H9 (cell line): ENCODE data around the gene ZNF513. TPM values are rescaled to one million over a fixed set of nuclear protein-coding genes. Genes with fewer than 3 reads are reported as not detected.
A peak's percentile ranks its signal among the peaks of the same experiment; 100 is the strongest.

ENCODE experiments used
- DNase-seq: peaks from one replicate; pipeline ENCODE4 v3.0.0-alpha.2; 2017
- H2AFZ ChIP-seq: one replicate; pipeline ENCODE4 v1.6.1; 2013; ENCODE audit warnings: mild to moderate bottlenecking, low read length, control low read depth, moderate library complexity
- H2AK5ac ChIP-seq: 2 replicates; pipeline ENCODE4 v1.6.1; 2013; ENCODE audit warnings: low read length, control low read depth, mixed read lengths; ENCODE audit not compliant: insufficient read length
- H2BK120ac ChIP-seq: one replicate; pipeline ENCODE4 v1.6.1; 2013; ENCODE audit warnings: low read depth, mild to moderate bottlenecking, low read length, control low read depth, inconsistent platforms; ENCODE audit not compliant: poor library complexity, severe bottlenecking
- H2BK12ac ChIP-seq: 2 replicates; pipeline ENCODE4 v1.6.1; 2013; ENCODE audit warnings: low read length, control low read depth, mixed read lengths, low read depth; ENCODE audit not compliant: insufficient read length
- H2BK15ac ChIP-seq: 2 replicates; pipeline ENCODE4 v1.6.1; 2013; ENCODE audit warnings: low read depth, low read length, control low read depth
- H2BK20ac ChIP-seq: one replicate; pipeline ENCODE4 v1.6.1; 2013; ENCODE audit warnings: low read depth, mild to moderate bottlenecking, low read length, control low read depth, inconsistent platforms; ENCODE audit not compliant: poor library complexity, severe bottlenecking
- H2BK5ac ChIP-seq: 2 replicates; pipeline ENCODE4 v1.6.1; 2013; ENCODE audit warnings: low read length, control low read depth, mixed read lengths; ENCODE audit not compliant: insufficient read length
- H3K14ac ChIP-seq: 2 replicates; pipeline ENCODE4 v1.6.1; 2013; ENCODE audit warnings: low read length, control low read depth; ENCODE audit not compliant: insufficient read depth
- H3K18ac ChIP-seq: 2 replicates; pipeline ENCODE4 v1.6.1; 2013; ENCODE audit warnings: low read depth, mild to moderate bottlenecking, mixed read lengths, low read length, control low read depth; ENCODE audit not compliant: insufficient read length
- H3K23ac ChIP-seq: 2 replicates; pipeline ENCODE4 v1.6.1; 2013; ENCODE audit warnings: low read length, control low read depth, mixed read lengths, low read depth; ENCODE audit not compliant: insufficient read length
- H3K23me2 ChIP-seq: 2 replicates; pipeline ENCODE4 v1.6.1; 2013; ENCODE audit warnings: low read depth, mild to moderate bottlenecking, mixed read lengths, low read length, control low read depth; ENCODE audit not compliant: insufficient read length, poor library complexity, severe bottlenecking
- H3K27ac ChIP-seq: 2 replicates; pipeline ENCODE4 v1.5.1; 2013; ENCODE audit warnings: low read length, control low read depth, mixed read lengths, low read depth; ENCODE audit not compliant: insufficient read length
- H3K27me3 ChIP-seq: 2 replicates; pipeline ENCODE4 v1.6.1; 2013; ENCODE audit warnings: low read length, control low read depth, inconsistent platforms; ENCODE audit not compliant: insufficient read depth
- H3K4ac ChIP-seq: 2 replicates; pipeline ENCODE4 v1.6.1; 2013; ENCODE audit warnings: low read depth, mild to moderate bottlenecking, control low read depth, inconsistent platforms, low read length, moderate library complexity
- H3K4me1 ChIP-seq: 2 replicates; pipeline ENCODE4 v1.6.1; 2013; ENCODE audit warnings: low read length, control low read depth, inconsistent platforms; ENCODE audit not compliant: insufficient read depth
- H3K4me2 ChIP-seq: 2 replicates; pipeline ENCODE4 v1.6.1; 2013; ENCODE audit warnings: low read length, control low read depth, mixed read lengths; ENCODE audit not compliant: insufficient read length, insufficient read depth
- H3K56ac ChIP-seq: 2 replicates; pipeline ENCODE4 v1.6.1; 2013; ENCODE audit warnings: low read depth, mild to moderate bottlenecking, mixed read lengths, low read length, control low read depth; ENCODE audit not compliant: insufficient read length
- H3K79me1 ChIP-seq: 2 replicates; pipeline ENCODE4 v1.6.1; 2013; ENCODE audit warnings: low read depth, mild to moderate bottlenecking, moderate library complexity, low read length, control low read depth, inconsistent platforms; ENCODE audit not compliant: insufficient read depth, poor library complexity, severe bottlenecking
- H3K79me2 ChIP-seq: 2 replicates; pipeline ENCODE4 v1.6.1; 2013; ENCODE audit warnings: low read length, control low read depth, inconsistent platforms; ENCODE audit not compliant: insufficient read depth
- H3K9ac ChIP-seq: 2 replicates; pipeline ENCODE4 v1.6.1; 2013; ENCODE audit warnings: low read length, control low read depth, mixed read lengths; ENCODE audit not compliant: insufficient read length; ENCODE audit errors: extremely low read depth
- H3K9me3 ChIP-seq: one replicate; pipeline ENCODE4 v1.6.1; 2013; ENCODE audit warnings: low read depth, low read length, inconsistent platforms; ENCODE audit not compliant: control insufficient read depth
- H3T11ph ChIP-seq: one replicate; pipeline ENCODE4 v1.6.1; 2013; ENCODE audit warnings: mild to moderate bottlenecking, low read length, control low read depth, inconsistent platforms
- H4K20me1 ChIP-seq: one replicate; pipeline ENCODE4 v1.6.1; 2013; ENCODE audit not compliant: control insufficient read depth, insufficient read length, insufficient read depth
- H4K5ac ChIP-seq: 2 replicates; pipeline ENCODE4 v1.6.1; 2013; ENCODE audit warnings: low read depth, mild to moderate bottlenecking, mixed read lengths, low read length, control low read depth; ENCODE audit not compliant: insufficient read length
- H4K8ac ChIP-seq: replicated peaks from 2 replicates; pipeline ENCODE4 v1.6.1; 2013; ENCODE audit warnings: low read length, control low read depth, mixed read lengths, low read depth; ENCODE audit not compliant: insufficient read length
- H4K91ac ChIP-seq: 2 replicates; pipeline ENCODE4 v1.6.1; 2013; ENCODE audit warnings: low read depth, mild to moderate bottlenecking, moderate library complexity, mixed read lengths, low read length, control low read depth; ENCODE audit not compliant: insufficient read length
- H3K27ac Mint-ChIP-seq, 3 experiments: 2 replicates in 2 of 3; 3 replicates in 1 of 3; pipeline ENCODE4 v1.8.0; 2020 to 2021; ENCODE audit warnings: mixed read lengths in 3 of 3, mild to moderate bottlenecking in 1 of 3, moderate library complexity in 1 of 3
- H3K27me3 Mint-ChIP-seq: 2 replicates; pipeline ENCODE4 v1.8.0; 2021; ENCODE audit warnings: low read depth, mild to moderate bottlenecking, moderate library complexity, mixed read lengths
- H3K36me3 Mint-ChIP-seq, 3 experiments: 2 replicates in 2 of 3; 3 replicates in 1 of 3; pipeline ENCODE4 v1.8.0; 2020 to 2021; ENCODE audit warnings: low read depth in 3 of 3, mixed read lengths in 3 of 3; ENCODE audit not compliant: insufficient read depth in 1 of 3
- H3K4me1 Mint-ChIP-seq, 2 experiments: 2 replicates each; pipeline ENCODE4 v1.8.0; 2020; ENCODE audit warnings: mixed read lengths in 2 of 2
- H3K4me3 Mint-ChIP-seq, 2 experiments: 2 replicates in 1 of 2; 3 replicates in 1 of 2; pipeline ENCODE4 v1.8.0; 2020 to 2021; ENCODE audit warnings: mild to moderate bottlenecking in 2 of 2, mixed read lengths in 2 of 2, moderate library complexity in 1 of 2
- H3K9me3 Mint-ChIP-seq, 2 experiments: 2 replicates in 1 of 2; 3 replicates in 1 of 2; pipeline ENCODE4 v1.8.0; 2020; ENCODE audit warnings: mild to moderate bottlenecking in 2 of 2, mixed read lengths in 2 of 2, moderate library complexity in 1 of 2
- CTCF ChIP-seq: fragments of 200-600 bp; sonication (generic); conservative IDR thresholded peaks from 3 replicates; pipeline ENCODE4 v1.8.0; 2021; ENCODE audit warnings: antibody characterized with exemption, mild to moderate bottlenecking
- WGBS: extraction: QIAGEN DNeasy Blood & Tissue Kit; methylation state at CpG from one replicate; pipeline ENCODE4 v1.1.7; 2013; ENCODE audit warnings: missing lambda C conversion rate, low lambda C conversion rate, mixed read lengths; ENCODE audit not compliant: insufficient read length; ENCODE audit errors: extremely low coverage; 5-methylcytosine and 5-hydroxymethylcytosine counted together
- total RNA-seq: library from RNA; stranded (reverse); gene quantifications from 2 replicates; pipeline ENCODE4 v1.2.1, GENCODE V29; 2021

Gene ZNF513
- total RNA-seq, 1 experiment from 2014 or later = 26.5 TPM

- Histone ChIP-seq H4K91ac (no peak overlapping the region), H3K23ac (no peak overlapping the region), H4K5ac (no peak overlapping the region), H3K79me1 (peaks cover 8% of the 10 kb centered on the region), H3K14ac (no peak overlapping the region), H4K20me1 (peaks cover 4% of the 10 kb centered on the region), H2AFZ (no peak overlapping the region), H3K18ac (no peak overlapping the region), H3K56ac (no peak overlapping the region), H3K23me2 (no peaks in the 10 kb centered on the region), H2BK5ac (no peak overlapping the region), H3K27me3 (no peaks in the 10 kb centered on the region), H3T11ph (no peak overlapping the region), H2BK20ac (no peak overlapping the region), H2BK12ac (no peak overlapping the region), H3K4me2 (no peak overlapping the region), H3K9ac (no peak overlapping the region), H2BK120ac (no peak overlapping the region), H2BK15ac (no peak overlapping the region), H3K4me1 (peaks cover 2% of the 10 kb centered on the region; the same call in 1 of the 2 replicates), H2AK5ac (no peak overlapping the region), H4K8ac (no peak overlapping the region), H3K4ac (no peak overlapping the region), H3K27ac (no peak overlapping the region), H3K79me2 (peaks cover 49% of the 10 kb centered on the region; the same call in 1 of the 2 replicates), H3K9me3 (no peaks in the 10 kb centered on the region)
- no peaks in the 10 kb centered on the region for H3K9me3 Mint-ChIP-seq
- no peak for DNase-seq
- H3K27me3 Mint-ChIP-seq = no peaks in the 10 kb centered on the region
- WGBS = no CpG with 5 or more reads among the region's 7 CpGs
- peaks cover 4 to 26% (median 14%) of the 10 kb centered on the region in 3 experiments; a peak in 5 of 7 replicates for H3K36me3 Mint-ChIP-seq
- H3K4me3 Mint-ChIP-seq = no peak overlapping the region
- TF ChIP-seq CTCF = no peak
- H3K27ac Mint-ChIP-seq = peak overlapping the region in 1 of 3 experiments; percentile 45; a peak in 2 of 7 replicates
- H3K4me1 Mint-ChIP-seq = peaks cover 9 to 26% of the 10 kb centered on the region in 2 experiments
Measured at GRCh38 chr2:27350106-27350693, 30.3 kb downstream of the ZNF513 start.
